ENCODE results near the gene IL37. TPM values are rescaled to one million over a fixed set of nuclear protein-coding genes. Genes with fewer than 3 reads are reported as not detected.
A peak's percentile ranks its signal among the peaks of the same experiment; 100 is the strongest.

Gene IL37, protein sequence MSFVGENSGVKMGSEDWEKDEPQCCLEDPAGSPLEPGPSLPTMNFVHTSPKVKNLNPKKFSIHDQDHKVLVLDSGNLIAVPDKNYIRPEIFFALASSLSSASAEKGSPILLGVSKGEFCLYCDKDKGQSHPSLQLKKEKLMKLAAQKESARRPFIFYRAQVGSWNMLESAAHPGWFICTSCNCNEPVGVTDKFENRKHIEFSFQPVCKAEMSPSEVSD
- not detected for total RNA-seq

DNA sequence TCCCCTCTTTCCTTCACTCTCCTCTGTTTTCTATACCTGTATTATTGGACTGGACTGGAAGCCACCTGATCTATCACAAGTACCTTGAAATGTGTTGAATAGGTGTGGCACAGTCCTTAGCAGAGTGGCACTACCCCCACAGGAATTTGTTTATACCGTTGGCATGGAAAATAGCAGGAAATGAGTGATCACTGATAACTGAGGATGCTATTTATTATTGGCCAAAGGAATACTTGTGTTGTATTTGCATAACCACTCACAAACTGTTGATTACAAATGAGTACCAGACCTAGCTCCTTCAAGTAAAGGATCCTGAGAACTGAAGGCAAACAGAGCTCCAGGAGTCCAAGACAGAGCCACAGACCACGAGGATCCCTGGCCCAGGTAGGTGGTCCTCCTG lies at the start of gene IL37:
IL37 (plus strand) TSS at position 301 of the 400 bp plus-strand sequence. CDS start 1,848 bp downstream, outside the sequence.
- no peak for DNase-seq

DNA sequence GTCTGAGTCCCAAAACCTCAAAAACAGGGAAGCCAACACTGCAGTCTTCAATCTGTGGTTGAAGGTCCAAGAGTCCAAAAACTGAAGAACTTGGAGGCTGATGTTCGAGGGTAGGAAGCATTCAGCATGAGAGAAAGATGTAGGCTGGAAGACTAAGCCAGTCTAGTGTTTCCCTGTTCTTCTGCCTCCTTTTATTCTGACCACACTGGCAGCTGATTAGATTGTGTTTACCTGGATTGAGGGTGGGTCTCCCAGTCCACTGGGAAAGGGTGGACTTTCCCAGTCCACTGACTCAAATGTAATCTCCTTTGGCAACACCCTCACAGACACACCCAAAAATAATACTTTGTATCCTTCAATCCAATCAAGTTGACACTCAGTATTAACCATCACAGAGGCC lies 46.9 kb upstream of the IL37 start:
- DNase-seq, result no peak

DNA sequence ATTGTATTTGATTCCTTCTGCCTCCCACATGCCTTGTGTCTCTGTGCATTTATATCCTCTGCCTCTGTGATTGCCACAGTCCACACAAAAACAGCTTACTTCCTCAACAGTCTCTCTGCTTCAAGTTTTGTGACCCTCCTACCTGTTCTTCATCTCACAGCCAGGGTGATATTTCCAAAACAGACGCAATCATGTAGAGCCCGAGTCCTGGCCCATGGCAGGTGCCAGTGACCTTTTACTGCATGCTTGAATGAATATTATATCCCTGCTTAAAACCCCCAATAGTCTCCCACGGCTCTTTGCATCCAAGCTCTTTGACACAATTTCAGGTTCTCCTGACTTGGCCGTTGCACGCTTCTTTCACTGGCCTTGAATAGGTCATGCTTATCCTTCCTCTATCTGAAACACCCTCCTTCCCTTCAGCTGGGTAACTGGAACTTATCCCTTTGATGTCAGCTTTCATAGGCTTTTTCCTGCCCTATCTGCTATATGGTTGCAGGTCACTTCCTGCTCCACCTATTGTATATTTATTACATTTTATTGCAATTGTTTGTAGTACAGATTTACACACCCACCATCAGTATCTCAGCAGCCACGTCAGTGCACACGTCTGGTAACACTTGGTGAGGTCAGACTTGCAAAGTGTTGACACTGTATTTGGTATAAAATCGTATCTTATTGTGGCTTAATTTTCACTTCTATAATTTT lies 44.7 kb upstream of the IL37 start:
- DNase-seq, result no peak

DNA sequence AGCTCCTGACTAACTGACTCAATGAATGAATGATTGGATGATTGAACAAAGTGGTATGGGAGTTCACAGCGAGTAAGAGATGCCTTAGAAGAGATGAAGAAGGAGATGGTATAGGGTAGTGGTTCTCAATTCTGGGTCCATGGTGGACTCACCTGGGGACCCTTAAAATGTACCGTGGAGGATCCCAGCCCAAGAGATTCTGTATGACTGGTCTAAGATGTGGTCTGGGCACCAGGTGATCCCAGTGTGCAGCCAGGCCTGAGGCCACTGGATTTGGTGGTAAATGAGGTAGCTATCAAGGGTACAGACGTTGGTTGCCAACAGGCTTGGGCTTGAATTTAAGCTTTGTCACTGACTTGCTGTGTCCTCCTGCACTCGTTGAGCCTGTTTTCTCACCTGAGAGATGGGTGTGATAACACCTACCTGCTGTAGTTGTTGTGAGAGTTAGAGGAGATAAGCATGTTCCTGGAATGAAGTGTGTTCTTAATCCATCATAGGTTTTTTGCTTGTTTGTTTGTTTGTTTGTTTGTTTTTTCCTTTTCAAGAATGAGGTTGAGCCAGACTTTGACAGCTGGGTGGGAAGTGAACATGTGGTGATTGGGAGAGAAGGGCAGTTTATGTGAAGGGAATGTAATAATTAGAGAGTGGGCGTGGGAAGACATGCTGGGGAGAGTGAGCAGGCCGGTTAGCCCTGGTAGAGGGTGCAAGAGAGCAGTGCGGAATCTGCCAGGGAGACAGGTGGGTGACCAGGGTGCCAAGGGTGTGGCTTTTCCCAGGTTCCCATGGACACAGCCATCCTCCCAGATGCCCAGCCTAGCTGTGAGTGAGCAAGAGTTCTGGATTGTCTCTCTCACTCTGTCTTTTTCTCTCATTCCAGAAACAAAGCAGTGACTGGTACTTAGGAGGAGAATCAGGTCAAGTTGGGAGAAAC lies 43.0 kb upstream of the IL37 start:
- DNase-seq, result no peak

DNA sequence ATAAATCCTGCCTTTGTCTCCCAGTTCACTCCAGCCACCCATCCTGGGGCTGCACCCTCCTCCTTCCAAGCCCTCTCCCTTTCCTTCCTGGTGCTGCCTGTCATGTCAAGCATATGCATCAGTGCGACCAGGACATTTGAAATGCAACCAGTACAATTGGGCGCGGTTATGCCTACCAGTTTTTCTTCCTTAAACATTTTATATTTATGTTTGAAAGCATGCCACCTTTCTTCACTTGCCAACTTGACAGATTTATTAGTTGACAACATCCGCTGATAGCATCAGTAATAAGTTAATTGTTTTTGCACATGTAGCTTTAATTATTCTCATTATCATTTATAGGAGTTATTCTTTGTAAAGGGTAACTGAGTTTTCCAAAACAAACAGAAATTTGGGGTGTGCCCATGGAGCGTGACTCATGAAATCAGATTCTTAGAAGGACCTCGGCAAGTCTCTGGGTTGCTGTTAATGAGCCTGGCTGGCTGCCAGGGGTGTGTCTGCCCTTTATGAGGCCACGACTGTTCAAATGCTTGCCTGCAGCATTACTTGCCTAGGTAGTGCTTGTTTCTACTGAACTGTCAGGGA lies 41.6 kb upstream of the IL37 start:
- DNase-seq, result no peak

DNA sequence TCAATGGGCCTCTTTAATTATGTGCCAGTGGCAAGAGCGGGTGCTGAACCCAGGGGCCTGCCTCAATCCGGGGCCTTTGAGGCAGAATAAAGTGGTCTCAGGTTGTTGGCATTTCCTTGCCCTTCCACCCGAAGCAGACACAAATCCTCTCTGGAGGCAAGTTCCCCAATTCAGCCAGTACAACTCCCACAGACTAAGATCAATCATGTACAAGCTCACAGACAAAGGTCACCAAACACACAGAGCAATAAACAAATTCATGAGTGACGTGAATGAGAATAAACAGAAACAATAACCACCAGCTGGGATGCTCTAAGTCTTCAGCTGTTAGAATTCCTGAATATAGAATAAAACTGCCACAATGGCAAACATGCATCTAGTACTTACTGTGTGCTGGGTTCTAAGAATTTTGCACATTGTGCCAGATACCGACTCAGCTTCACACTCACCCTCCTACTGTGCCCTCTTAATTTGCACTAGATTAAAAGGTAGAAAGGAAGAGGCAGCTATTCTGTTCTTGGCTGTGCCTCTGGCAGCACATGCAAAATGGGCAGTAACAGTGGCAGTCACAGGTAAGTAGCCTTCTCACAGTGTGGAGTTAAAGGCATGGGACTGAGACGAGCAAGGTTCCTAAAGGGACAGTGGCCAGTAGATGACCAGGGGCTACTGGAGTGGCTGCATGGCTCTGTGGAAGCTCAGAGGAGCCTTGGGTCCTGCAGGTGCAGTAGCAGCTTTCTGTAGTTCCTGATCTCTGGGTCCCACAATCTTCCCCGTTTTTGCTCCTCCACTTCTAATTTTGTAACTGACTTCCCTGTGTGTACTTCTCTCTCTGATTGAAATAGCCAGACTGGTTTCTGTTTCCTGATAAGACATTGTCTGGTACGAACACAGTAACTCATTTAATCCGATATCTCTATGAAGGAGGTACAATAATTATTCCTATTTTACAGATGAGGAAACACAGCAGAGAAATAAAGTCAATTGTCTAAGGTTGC lies 39.8 kb upstream of the IL37 start:
- no peak for DNase-seq

DNA sequence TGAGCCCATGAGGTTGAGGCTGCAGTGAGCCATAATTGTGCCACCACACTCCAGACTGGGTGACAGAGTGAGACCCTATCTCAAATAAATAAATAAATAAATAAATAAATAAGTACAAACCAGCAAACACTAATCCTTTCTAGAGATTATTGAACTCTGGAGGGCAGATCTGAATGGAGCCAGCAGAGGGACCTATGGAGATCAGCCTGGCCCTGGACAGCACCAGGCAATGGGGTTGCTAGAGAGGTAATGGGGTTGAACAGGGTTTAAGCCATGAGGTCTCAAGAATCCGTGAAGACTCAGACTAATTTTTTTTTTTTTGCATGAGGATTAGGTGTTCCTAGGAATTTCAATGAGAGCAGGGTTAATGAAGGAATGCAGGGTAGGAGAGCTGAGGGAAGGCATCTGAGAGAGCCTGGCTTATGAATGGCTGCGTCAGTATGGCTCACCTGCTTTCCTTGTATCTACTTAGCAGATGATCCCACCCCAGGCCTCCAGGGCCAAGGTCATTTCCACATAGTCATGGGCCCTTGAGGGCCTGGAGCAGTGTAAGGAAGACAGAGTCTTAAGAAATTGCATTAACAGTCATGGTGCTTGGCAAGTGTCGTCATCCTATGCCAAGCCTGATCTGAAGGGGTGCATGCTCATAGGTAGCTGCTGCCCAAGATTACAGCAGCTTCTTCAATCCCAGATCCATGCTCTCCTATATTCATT lies 34.6 kb upstream of the IL37 start:
- DNase-seq, result no peak

DNA sequence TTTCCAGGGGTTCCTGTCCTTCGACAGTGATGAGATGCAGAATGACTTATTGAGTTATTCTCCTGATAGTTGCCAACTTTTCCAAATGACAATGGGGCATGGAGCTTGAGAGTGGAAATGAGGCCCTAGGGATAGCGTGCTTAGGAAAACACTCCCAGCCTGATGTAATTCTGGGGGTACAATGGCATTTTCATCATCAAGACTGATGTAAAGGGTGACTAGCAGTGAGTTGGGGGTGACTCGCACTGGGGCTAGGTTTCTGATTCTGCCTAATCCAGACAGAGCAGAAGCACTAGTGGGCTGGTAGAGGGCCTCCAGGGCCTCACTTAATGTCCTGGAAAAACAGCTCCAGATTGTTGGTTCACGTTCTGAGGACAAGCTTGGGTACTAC lies 34.0 kb upstream of the IL37 start:
- no peak for DNase-seq

DNA sequence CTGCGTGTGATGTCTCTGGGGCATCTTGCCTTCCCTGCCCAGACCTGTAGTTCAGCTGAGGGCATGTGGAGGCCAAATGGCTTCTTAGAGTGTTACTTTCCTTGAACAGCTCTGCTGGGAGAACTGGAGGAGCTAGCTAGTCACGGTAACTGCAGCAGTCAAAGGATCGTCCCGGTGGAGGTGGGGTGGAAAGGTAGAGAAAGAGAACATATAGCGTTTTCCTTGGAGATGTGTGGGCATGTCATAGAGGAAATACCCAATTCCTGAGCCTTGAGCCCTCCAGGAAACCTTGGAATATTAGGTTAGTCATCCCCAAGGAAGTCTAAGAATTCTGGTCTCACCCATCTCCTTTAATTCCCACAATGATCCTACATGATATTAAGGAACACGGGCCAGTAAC lies 33.5 kb upstream of the IL37 start:
- no peak for DNase-seq

DNA sequence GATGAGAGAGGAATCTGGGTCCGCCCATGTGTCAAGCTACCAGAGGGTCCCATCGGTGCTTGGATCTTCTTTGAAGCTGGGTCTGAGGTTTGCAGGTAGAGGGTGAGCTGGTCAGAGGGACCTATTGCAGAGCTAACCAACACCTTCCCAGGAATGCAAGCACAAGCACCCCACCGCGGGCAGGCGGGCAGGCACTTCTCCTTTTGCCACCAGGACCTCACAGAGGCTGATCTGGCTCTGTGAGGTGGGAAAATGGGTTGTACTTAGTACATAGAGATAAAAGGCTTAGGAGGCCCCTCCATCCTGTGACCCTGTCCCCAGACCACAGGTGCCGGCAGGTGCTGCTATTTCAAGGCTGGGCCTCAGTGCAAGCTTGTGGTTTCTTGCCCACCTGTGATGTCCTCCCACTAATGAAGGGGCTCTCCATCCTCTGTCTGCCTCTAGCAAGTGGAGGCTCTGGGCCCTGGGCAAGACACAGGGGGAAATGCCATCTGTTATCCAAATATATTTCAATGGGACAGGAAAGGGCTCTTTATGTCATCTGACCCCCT lies 31.4 kb upstream of the IL37 start:
- no peak for DNase-seq

DNA sequence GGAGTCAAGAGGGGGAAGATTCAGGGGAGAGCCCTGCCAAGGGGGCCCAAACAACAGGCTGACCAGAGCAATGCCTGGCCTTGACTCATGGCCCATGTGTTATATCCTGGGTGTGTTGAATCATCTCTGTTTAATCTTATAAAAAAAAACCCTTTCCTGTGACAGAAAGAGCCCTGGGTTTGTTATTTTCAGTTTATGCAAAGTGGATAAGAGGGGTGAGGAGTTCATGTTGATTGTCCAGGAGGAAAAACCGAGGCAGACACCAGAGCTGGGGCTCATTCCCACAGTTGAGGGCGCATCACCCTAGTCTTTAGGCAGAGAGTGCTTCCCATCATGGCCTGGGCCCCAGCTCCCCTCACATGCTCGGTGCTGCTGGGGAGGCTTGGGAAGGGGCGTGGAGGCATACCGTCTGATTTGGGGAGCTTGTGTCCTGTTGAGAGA lies 30.9 kb upstream of the IL37 start:
- no peak for DNase-seq

DNA sequence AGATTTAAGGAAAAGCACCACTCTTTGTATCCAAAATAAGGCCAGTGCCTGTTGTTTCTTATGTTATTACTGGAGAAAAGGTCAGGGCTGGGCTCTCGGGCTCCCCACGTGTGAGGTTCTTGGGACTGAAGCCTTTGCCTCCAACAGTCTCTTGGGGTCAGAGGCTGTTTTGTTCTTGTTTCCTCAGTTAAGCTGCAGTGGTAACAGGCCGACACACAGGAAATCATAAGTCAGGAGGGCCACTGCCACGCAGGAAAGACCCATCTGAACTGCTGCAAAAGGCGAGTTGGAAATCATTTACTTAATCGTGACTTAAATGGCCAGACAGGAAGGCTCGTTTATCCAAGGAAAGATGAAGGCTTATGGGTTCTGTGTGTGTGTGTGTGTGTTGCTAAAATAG lies 30.3 kb upstream of the IL37 start:
- DNase-seq, result no peak

DNA sequence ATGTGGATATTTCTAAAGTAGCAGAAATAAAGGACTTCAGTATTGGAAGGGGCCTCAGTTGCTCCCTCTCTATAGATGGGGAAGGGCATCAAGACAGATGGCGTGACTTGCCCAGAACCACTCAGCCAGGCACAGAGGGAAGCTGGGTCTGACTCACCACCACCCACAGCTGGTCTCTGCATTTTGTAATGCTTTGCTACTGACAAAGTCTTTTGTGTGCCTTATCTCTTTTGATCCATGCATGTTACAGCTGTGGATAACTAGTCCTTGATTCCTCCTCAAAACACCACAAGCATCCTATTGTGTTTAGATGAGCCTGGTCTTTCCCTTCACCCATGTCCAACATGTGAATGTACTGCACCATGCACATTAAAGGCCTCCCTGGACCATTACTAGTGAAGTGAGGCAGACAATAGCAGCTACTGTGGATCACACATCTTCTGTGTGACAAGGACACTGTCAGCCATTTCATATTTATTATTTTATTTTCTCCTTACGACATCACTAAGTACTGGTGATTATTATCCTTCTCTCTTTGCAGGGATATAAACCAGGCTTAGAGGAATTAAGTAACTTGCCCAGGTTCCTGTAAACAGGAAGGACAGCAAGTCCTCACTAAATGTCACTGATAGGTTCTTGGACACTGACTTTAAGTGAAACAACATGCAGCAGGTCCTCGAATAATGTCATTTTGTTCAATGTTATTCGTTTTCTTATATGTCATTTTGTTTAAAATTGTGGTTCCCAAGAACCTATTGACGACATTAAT lies 29.6 kb upstream of the IL37 start:
- peak; percentile 42 for DNase-seq

DNA sequence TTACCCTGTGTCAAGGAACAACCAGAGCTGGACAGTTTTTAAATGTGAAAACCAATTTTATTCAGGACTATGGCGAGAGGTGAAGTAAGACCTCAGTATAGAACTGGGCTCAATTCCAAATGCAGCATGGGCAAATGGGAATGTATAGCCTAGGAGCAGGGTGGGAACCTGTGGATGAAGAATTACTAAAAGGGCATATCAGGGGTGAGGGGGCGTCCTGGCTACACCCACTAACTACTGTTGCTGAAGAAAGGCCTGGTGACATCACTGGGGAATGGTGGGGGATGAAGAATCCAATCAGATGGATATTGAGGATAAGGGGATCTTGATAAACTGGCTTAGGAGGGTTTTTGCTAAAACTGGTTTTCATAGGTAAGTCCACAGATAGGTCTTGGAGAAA lies 27.3 kb upstream of the IL37 start:
- DNase-seq, result no peak

DNA sequence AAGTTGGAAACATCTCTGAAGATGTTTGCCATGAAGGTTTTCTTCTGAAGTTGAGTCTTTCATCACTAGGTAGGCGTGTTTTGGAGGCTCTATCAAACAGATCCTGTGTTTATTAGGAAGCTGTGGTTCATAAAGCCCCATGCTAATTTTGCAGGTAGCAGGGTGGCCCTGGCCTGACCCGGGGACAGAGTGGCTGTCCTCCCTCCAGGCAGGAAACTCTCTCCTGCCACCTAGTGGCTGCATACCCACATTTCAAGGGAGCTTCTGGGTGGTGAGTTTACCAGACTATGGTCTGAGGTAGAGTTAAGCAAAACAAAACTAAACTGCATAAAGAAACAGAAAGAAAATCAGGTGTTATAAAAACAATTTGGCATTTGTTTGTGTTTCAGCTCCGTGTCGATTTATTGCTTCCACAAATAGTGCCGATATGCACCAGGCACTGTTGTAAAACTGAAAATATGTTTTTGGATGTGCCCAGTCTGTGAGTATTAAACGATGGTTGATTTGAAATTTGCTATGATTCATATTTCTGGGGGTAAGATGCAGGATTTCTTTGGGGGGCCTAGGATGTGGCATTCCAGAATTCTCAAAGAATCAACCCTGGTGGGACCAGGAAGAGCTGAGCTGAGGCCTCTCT lies 26.0 kb upstream of the IL37 start:
- no peak for DNase-seq

DNA sequence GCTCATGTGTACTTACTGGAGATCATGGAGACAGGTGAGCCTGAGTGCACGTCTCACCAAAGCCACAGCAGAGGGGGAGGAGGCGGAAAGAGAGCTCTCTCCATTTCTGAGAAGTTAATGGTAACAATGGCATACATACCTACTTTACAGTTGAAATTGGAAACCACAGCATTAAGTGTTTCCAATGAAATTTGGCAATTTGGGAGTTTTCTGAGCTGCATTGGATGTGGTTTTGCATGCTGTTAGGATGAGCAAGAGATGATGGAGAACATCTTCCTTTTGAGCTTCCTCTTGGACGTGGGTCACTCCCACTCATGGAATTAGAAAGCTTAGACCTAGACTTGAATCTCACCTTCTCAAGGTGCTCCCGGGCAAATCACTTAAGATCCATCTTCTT lies 25.5 kb upstream of the IL37 start:
- no peak for DNase-seq

DNA sequence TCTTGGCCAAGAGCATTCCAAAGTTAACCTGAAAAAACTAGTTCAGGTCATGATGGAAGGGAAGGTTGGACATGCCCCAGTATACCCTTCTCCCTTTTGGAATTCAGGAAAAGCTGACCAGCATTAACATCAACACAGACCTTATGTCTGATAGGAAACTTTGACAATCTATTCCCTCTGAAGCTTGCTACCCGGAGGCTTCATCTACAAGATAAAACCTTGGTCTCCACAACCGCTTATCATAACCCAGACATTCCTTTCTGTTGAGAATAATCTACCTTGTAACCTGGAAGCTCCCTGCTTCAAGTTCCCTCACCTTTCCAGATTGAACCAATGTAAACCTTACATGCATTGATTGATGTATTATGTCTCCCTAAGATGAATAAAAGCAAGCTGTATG lies 24.7 kb upstream of the IL37 start:
- DNase-seq, result no peak

DNA sequence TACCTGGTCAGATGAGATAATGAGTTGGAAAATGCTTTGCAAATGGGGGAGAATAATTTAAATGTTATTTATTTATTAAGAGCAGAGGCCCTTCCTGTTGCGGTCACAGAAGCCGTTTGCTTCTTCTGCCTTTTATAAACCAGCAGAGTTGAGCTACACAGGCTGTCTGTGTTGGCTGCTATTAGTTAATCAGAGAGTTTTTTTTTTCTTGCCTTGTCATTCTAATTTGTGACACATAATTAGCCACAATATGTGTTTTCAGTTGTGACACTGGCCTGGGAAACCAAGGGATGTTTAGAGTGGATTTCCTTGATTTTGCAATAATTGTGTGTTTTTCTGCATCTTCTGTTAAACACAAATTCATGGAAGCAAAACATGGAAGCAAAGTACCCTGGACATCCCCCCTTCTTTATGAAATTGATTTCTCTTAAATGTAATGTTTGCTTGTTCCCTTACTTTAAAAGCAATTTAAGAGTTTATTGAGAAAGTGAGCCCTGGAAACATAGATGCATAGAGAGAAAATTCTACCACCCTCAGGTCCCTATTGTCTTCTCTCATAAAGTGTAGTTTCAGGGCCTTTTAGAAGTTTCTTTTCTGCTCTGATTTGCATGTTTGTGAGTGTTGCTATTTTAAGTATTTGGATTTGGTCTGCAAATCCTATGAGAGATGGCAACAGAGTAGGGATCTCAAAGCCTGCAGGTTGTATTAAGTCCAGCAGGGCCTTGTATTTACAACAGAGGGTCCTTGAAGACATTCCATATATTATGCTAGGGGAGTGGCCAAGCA lies 22.8 kb upstream of the IL37 start:
- no peak for DNase-seq

Data from occipital lobe (tissue), 2 donors.